Nephron progenitor cell (in vitro differentiated cells): ENCODE measurements around the gene ABCC11.

ENCODE experiments used
- DNase-seq: peaks from one replicate; pipeline ENCODE4 v3.0.0; 2021
- H3K27ac Mint-ChIP-seq: 2 replicates; pipeline ENCODE4 v1.8.0; 2021; ENCODE audit warnings: mild to moderate bottlenecking, moderate library complexity, mixed read lengths
- H3K27me3 Mint-ChIP-seq: 2 replicates; pipeline ENCODE4 v1.8.0; 2021; ENCODE audit warnings: mild to moderate bottlenecking, low read depth, mixed read lengths; ENCODE audit not compliant: poor library complexity
- H3K36me3 Mint-ChIP-seq: 2 replicates; pipeline ENCODE4 v1.8.0; 2021; ENCODE audit warnings: low read depth, mixed read lengths
- H3K4me1 Mint-ChIP-seq: 2 replicates; pipeline ENCODE4 v1.8.0; 2021; ENCODE audit warnings: mixed read lengths
- H3K4me3 Mint-ChIP-seq: 2 replicates; pipeline ENCODE4 v1.8.0; 2021; ENCODE audit warnings: mild to moderate bottlenecking, moderate library complexity, mixed read lengths
- H3K9me3 Mint-ChIP-seq: 2 replicates; pipeline ENCODE4 v1.8.0; 2021; ENCODE audit warnings: mild to moderate bottlenecking, moderate library complexity, mixed read lengths
- CTCF ChIP-seq: fragments of 200-600 bp; sonication (generic); IDR thresholded peaks from 2 replicates; pipeline ENCODE4 v1.5.0; 2021; ENCODE audit warnings: antibody characterized with exemption

The ABCC11 gene

GRCh38 chr16:48140821-48141220, 106.5 kb downstream of the ABCC11 start:
- Mint-ChIP-seq H3K27ac (no peak overlapping the region), H3K4me1 (no peaks in the 10 kb centered on the region), H3K9me3 (no peaks in the 10 kb centered on the region), H3K4me3 (no peak overlapping the region), H3K36me3 (no peaks in the 10 kb centered on the region), H3K27me3 (peaks cover 8% of the 10 kb centered on the region)
- TF ChIP-seq CTCF: no peak
- no peak for DNase-seq

GRCh38 chr16:48139517-48139916, 107.8 kb downstream of the ABCC11 start:
- Mint-ChIP-seq H3K27ac (no peak overlapping the region), H3K4me1 (no peaks in the 10 kb centered on the region), H3K36me3 (no peaks in the 10 kb centered on the region), H3K4me3 (no peak overlapping the region), H3K27me3 (peaks cover 7% of the 10 kb centered on the region), H3K9me3 (no peaks in the 10 kb centered on the region)
- DNase-seq: no peak
- no peak for TF ChIP-seq CTCF

GRCh38 chr16:48138543-48138942, 108.8 kb downstream of the ABCC11 start:
- Mint-ChIP-seq H3K27me3 (peaks cover 7% of the 10 kb centered on the region), H3K4me1 (no peaks in the 10 kb centered on the region), H3K36me3 (no peaks in the 10 kb centered on the region), H3K4me3 (no peak overlapping the region), H3K27ac (no peak overlapping the region), H3K9me3 (no peaks in the 10 kb centered on the region)
- TF ChIP-seq CTCF: no peak
- DNase-seq: no peak

GRCh38 chr16:48137822-48138221, 109.5 kb downstream of the ABCC11 start:
- H3K4me3 Mint-ChIP-seq: no peak overlapping the region
- no peak for TF ChIP-seq CTCF
- H3K36me3 Mint-ChIP-seq: no peaks in the 10 kb centered on the region
- no peak for DNase-seq
- no peak overlapping the region for H3K27ac Mint-ChIP-seq
- no peaks in the 10 kb centered on the region for H3K9me3 Mint-ChIP-seq
- peaks cover 7% of the 10 kb centered on the region for H3K27me3 Mint-ChIP-seq
- no peaks in the 10 kb centered on the region for H3K4me1 Mint-ChIP-seq

GRCh38 chr16:48136547-48137360, 110.6 kb downstream of the ABCC11 start:
- Mint-ChIP-seq H3K4me3 (no peak overlapping the region), H3K27ac (no peak overlapping the region), H3K27me3 (peaks cover 4% of the 10 kb centered on the region), H3K36me3 (no peaks in the 10 kb centered on the region), H3K4me1 (no peaks in the 10 kb centered on the region), H3K9me3 (no peaks in the 10 kb centered on the region)
- no peak for DNase-seq
- TF ChIP-seq CTCF: no peak
